Lung (tissue), 12 donors: ENCODE results near the gene BRD3. TPM values are rescaled to one million over a fixed set of nuclear protein-coding genes. Genes with fewer than 3 reads are reported as not detected.

Experiments used
- ATAC-seq: fragments of 200-7000 bp; cut with Tn5 transposase; one replicate; pipeline ENCODE4 v1.9.1; 2020; ENCODE audit warnings: moderate number of reproducible peaks; ENCODE audit not compliant: insufficient read depth, low FRiP score
- DNase-seq, 3 donors: peaks; one replicate each; pipeline ENCODE4 v3.0.0-alpha.2; 2013 to 2017
- H3K27ac ChIP-seq, 2 donors: one replicate each; pipeline ENCODE4 v1.5.1; 2013; ENCODE audit warnings: mild to moderate bottlenecking in 2 of 2, moderate library complexity in 2 of 2, control low read depth in 1 of 2, inconsistent platforms in 1 of 2, low read depth in 1 of 2, low read length in 1 of 2
- H3K27me3 ChIP-seq, 3 donors: one replicate each; pipeline ENCODE4 v1.5.1; 2013; ENCODE audit warnings: low read length in 2 of 3; ENCODE audit not compliant: control insufficient read depth in 3 of 3, insufficient read depth in 3 of 3
- H3K36me3 ChIP-seq, 4 donors: one replicate each; pipeline ENCODE4 v1.5.1; 2013; ENCODE audit warnings: low read length in 4 of 4, mild to moderate bottlenecking in 1 of 4, moderate library complexity in 1 of 4; ENCODE audit not compliant: control insufficient read depth in 4 of 4, insufficient read depth in 4 of 4
- H3K4me1 ChIP-seq, 5 donors: one replicate each; pipeline ENCODE4 v1.5.1; 2013; ENCODE audit warnings: low read length in 5 of 5, mild to moderate bottlenecking in 2 of 5, moderate library complexity in 1 of 5; ENCODE audit not compliant: control insufficient read depth in 5 of 5, insufficient read depth in 5 of 5
- H3K4me3 ChIP-seq: one replicate; pipeline ENCODE4 v1.5.1; 2013; ENCODE audit warnings: mild to moderate bottlenecking, control low read depth, moderate library complexity
- H3K9ac ChIP-seq, 2 donors: one replicate each; pipeline ENCODE4 v1.5.1; 2013; ENCODE audit warnings: low read length in 2 of 2, control low read depth in 1 of 2; ENCODE audit not compliant: insufficient read depth in 1 of 2
- H3K9me3 ChIP-seq, 4 donors: one replicate each; pipeline ENCODE4 v1.5.1; 2013; ENCODE audit warnings: low read length in 3 of 4, mild to moderate bottlenecking in 1 of 4, moderate library complexity in 1 of 4; ENCODE audit not compliant: control insufficient read depth in 4 of 4, insufficient read depth in 3 of 4
- WGBS, 2 donors: extraction: QIAGEN DNeasy Blood & Tissue Kit; methylation state at CpG; one replicate each; pipeline ENCODE4 v1.1.7; 2013; 5-methylcytosine and 5-hydroxymethylcytosine counted together
- polyA plus RNA-seq, 2 donors: library from polyadenylated mRNA; stranded (reverse); fragments of 200-250 nt; gene quantifications; one replicate each; pipeline ENCODE4 v1.2.1, GENCODE V29; 2013
- total RNA-seq, 2 donors: library from RNA; depleted of rRNA in 1 of 2; stranded (reverse); fragments of >200 nt in 1 of 2; gene quantifications; one replicate each; pipeline ENCODE4 v1.2.1, GENCODE V29; 2014 to 2021
- TF ChIP-seq, protein P1 (sequence below): IDR thresholded peaks from 2 replicates; pipeline ENCODE4 v1.5.1; 2012; ENCODE audit warnings: mild to moderate bottlenecking; ENCODE audit errors: control extremely low read depth, extremely low read depth
- donor health status: control.
- donor health status: control.
- donor health status: Bipolar disorder and iron deficiency.
- donor health status: healthy.
- donor health status: DM: yes; HTN: yes; CAD: no.

BRD3 gene
- total and polyA plus RNA-seq, 4 donors: 9.1 to 38.5 (median 21.9) TPM

GRCh38 chr9:134028575-134029247, 39.1 kb downstream of the BRD3 start:
- ATAC-seq (no peak), DNase-seq (no peak)
- Histone ChIP-seq H3K4me1 (peaks cover 0 to 8% (median 3%) of the 10 kb centered on the region in 5 donors), H3K4me3 (no peak overlapping the region), H3K9ac (no peak overlapping the region), H3K27me3 (no peaks in the 10 kb centered on the region), H3K36me3 (peaks cover 9 to 31% (median 20%) of the 10 kb centered on the region in 4 donors), H3K27ac (no peak overlapping the region), H3K9me3 (no peaks in the 10 kb centered on the region)
- TF ChIP-seq, protein P1, sequence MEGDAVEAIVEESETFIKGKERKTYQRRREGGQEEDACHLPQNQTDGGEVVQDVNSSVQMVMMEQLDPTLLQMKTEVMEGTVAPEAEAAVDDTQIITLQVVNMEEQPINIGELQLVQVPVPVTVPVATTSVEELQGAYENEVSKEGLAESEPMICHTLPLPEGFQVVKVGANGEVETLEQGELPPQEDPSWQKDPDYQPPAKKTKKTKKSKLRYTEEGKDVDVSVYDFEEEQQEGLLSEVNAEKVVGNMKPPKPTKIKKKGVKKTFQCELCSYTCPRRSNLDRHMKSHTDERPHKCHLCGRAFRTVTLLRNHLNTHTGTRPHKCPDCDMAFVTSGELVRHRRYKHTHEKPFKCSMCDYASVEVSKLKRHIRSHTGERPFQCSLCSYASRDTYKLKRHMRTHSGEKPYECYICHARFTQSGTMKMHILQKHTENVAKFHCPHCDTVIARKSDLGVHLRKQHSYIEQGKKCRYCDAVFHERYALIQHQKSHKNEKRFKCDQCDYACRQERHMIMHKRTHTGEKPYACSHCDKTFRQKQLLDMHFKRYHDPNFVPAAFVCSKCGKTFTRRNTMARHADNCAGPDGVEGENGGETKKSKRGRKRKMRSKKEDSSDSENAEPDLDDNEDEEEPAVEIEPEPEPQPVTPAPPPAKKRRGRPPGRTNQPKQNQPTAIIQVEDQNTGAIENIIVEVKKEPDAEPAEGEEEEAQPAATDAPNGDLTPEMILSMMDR: no peak
- WGBS, 2 donors: 93% methylated on average over 22 of the region's 22 CpGs

- no peak for DNase-seq
- no peak for ATAC-seq
- no peaks in the 10 kb centered on the region for H3K9me3 ChIP-seq
- 92 to 95% methylated on average over 9 of the region's 9 CpGs for WGBS, 2 donors
- no peaks in the 10 kb centered on the region for H3K27me3 ChIP-seq
- peaks cover 0 to 8% (median 3%) of the 10 kb centered on the region in 5 donors for H3K4me1 ChIP-seq
- H3K36me3 ChIP-seq: peaks cover 5 to 24% (median 14%) of the 10 kb centered on the region in 4 donors
- H3K9ac ChIP-seq: no peak overlapping the region
- H3K4me3 ChIP-seq: no peak overlapping the region
- TF ChIP-seq, protein P1: no peak
- no peak overlapping the region for H3K27ac ChIP-seq
Observed at GRCh38 chr9:134028076-134028475, 39.8 kb downstream of the BRD3 start.

GRCh38 chr9:134027561-134027960, 40.3 kb downstream of the BRD3 start:
- Histone ChIP-seq H3K27ac (no peak overlapping the region), H3K36me3 (peaks cover 2 to 23% (median 11%) of the 10 kb centered on the region in 4 donors), H3K4me3 (no peak overlapping the region), H3K27me3 (no peaks in the 10 kb centered on the region), H3K9me3 (no peaks in the 10 kb centered on the region), H3K4me1 (peaks cover 0 to 8% (median 3%) of the 10 kb centered on the region in 5 donors), H3K9ac (no peak overlapping the region)
- 95 to 96% methylated on average over 7 of the region's 7 CpGs for WGBS, 2 donors
- DNase-seq: no peak
- no peak for ATAC-seq
- TF ChIP-seq, protein P1: no peak
